HG03558 (cell line): ENCODE data around the gene CYRIA.
A peak's percentile ranks its signal among the peaks of the same experiment; 100 is the strongest.

Experiments used
- ATAC-seq: cut with Tn5 transposase; IDR thresholded peaks from one replicate; pipeline ENCODE4 v1.9.1; 2021; ENCODE audit warnings: moderate number of reproducible peaks; ENCODE audit not compliant: unreplicated experiment; ENCODE audit errors: extremely low read depth

The CYRIA gene

DNA sequence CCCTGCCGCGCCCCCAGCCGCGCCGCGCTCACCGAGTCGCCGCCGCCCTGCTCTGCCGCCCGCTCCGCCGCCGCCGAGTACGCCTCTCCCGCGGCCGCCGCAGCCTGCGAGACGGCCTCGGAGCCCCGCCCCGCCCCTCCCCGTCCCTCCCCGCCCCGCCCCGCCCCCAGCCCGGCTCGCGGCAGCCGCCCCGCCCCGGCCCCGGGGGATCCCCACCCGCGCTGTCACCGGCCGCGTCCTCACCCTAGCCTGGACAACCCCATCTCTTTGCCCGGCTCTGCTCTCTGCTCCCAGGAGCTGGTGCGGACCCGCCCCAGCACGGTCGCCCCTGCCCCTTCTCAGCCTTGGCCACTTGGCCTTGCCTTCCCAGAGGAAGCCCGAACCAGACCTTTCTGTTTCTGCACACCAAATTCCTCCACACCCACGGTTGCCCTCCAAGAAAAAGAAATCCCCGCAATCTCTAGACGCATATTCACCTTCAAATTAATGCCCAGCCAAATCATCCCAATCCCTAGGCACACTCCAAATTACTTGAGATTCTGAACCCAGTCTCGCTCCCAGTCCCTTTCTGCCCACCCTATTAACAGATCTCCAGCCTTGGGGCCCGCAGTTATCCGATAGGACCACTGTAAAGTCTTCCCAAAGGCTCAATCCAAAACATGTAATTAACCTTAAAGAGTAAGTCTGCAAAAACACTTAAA lies at the start of gene CYRIA:
Gene CYRIA, minus strand, starts transcription at position 87 of the 701 bp plus-strand sequence. CDS start 77,715 bp downstream, outside the sequence.
- ATAC-seq: peak; percentile 28

DNA sequence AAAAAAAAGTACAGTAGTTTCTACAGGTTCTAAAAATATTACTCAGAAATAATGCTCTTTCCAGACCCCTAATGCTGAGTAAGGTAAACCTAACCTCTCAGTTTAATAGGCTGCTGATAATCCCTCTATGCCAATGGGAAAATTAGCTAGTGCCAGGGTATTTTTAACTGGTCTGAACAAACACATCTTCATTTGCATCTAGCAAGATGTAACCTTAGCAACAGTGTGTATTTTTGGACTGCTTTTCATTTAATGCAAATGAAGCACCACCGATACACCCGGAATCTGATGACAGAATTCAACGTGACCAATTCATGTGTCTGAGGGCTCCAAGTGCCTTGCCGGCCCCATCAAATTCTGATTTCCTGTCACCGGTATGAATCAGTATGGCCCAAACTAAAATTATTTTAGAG lies 47.4 kb upstream of the CYRIA start:
- ATAC-seq: no peak

- no peak for ATAC-seq
Measured at GRCh38 chr2:16709769-16710168, 44.1 kb upstream of the CYRIA start.

GRCh38 chr2:16708173-16708572 lies 42.5 kb upstream of the CYRIA start:
- no peak for ATAC-seq

- no peak for ATAC-seq
Measured at GRCh38 chr2:16707014-16707623, 41.5 kb upstream of the CYRIA start.

DNA sequence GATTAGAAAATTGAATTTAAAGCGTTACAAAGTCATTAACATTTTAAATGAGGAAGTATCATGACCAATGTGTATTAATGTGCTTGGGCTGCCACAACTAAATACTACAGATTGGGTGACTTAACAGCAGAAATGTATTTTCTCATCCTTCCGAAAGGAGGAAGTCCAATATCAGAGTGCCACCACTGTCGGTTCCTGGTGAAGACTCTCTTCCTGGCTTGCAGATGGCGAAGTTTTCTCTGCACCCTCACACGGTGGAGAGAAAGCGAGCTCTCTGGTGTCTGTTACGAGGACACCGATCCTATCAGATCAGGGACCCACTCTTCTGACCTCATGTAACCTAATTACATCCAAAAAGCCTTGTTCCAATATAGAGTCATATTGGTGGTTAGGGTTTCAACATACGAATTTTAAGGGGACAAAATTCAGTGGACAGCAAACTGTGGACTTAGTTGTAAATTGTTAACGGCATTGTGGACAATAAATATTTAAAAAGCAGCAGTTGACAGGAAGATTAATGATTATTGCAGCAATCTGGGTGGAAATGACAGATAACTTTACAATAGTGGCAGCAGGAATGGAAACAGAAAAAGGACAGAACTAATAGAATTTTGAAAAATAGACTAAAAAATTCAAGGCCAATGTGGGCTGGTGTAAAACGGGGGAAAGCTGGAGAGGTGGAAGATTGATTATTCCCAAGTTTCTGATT lies 35.1 kb upstream of the CYRIA start:
- no peak for ATAC-seq

DNA sequence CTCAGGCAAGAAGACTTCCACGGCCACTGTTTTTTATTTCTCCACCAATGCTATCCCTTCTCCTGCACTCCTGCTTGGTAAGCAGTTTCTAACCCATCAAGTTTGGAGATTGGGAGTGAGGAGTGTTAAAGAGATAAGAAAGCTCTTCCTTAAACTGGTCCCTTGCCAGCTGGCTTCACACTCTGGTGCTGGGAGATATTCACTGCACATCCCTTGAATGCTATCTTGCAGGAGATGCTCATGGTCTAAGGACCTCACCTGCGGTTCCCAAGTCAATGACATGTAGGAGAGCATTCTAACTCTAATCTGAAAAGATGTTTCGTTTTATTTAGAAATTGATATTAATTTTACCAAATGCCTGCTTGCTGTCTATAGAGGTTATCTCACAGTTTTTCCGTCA lies 28.2 kb upstream of the CYRIA start:
- no peak for ATAC-seq

- no peak for ATAC-seq
Measured at GRCh38 chr2:16691261-16691660, 25.6 kb upstream of the CYRIA start.

DNA sequence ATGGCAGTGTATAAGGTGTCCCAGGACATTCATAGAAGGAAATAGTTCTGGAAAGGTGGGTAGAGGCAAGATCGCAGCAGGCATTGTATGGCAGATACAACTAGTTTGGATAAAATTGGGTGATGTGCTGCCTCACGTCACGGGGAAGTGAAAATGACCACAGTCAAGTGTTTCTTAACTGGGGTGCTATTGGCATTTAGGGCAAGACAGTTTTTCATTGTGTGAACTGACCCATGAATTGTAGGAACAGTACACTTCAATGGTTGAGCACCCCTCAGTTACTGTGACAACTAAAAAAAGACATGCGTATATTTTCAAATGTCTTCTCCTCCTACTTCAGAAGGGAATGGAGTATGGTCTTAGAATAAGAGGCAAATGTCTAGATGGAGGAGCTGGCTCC lies 22.3 kb upstream of the CYRIA start:
- ATAC-seq: no peak

GRCh38 chr2:16687222-16687621 lies 21.6 kb upstream of the CYRIA start:
- ATAC-seq: no peak

- no peak for ATAC-seq
Measured at GRCh38 chr2:16686641-16687040, 21.0 kb upstream of the CYRIA start.

- no peak for ATAC-seq
Measured at GRCh38 chr2:16685340-16685715, 19.7 kb upstream of the CYRIA start.

DNA sequence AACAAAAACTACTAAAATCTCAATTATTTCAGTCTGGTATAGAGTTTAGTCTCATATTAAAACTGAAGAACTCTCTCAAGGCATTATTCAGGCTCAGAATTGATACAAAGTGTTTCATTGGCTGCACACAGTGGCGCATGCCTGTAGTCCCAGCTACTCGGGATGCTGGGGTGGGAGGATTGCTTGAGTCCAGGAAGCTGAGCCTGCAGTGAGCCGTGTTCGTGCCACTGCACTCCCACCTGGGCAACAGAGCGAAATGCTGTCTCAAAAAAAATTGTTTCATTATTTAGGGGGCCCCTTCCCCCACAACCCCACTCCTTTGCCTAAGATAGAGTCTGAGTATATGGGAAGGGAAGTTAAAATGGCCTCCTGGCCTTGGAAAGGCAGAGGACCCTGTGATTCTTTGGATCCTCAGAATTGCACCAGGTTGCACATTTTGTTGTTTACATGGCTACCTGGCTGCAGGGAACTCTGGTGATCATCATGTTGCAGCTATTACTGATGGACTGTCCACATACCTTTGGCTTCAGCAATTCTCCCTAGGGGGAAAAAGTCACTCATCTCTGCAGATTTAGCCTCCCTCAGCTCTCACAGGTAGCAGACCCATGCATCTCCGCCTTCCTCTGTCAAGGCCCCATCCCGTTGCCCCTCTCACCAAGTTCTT lies 19.2 kb upstream of the CYRIA start:
- no peak for ATAC-seq

GRCh38 chr2:16683576-16683975 lies 17.9 kb upstream of the CYRIA start:
- no peak for ATAC-seq

DNA sequence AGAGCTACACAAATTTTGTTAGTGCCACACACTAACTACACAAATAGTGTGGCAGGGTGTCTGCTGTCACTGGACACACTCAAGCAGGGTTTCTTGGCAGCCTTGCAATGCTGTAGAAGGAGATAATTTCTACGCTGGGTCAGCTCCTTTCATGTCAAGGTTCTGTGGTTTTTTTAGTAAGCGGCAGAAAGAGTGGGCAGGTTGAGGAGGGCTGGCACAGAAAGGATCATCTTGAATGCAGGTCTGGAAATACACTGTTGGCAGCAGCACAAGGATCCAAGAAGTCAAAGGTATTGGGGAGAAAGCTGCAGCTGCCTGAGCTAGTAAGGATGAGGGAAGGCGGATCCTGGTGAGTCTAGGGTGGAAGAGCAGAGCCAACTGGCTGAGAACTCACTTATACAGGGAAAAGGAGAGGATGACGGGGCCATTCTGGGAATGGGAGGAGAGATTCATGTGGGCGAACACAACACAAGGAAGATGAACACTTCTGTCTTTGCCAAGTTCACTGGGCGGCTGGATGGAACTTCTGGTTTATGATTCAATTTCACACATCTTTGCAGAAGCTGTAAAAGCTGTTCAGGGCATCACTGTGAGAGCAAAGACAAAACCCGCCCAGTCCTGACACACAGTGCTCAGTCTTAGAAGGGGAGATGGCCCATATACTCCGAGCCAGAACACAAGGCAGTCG lies 16.9 kb upstream of the CYRIA start:
- no peak for ATAC-seq

DNA sequence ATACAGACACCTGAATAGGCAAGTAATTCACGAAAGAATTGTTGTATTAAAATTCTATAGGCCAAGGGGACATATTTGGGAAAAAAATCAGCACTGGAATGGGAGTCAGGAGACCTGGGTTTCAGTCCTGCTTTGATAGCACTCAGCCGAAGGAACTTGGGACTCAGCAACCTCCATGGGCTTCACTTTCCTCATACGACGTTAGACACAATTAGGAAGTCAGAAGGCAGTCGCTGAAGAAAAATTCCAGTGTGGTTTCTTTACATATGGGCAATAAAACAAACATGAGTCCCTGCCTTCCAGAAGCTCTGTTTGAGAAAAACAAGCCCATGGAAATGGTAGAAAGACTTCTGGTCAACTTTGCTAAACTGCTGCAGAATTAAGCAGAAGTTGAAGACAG lies 15.1 kb upstream of the CYRIA start:
- ATAC-seq: no peak

DNA sequence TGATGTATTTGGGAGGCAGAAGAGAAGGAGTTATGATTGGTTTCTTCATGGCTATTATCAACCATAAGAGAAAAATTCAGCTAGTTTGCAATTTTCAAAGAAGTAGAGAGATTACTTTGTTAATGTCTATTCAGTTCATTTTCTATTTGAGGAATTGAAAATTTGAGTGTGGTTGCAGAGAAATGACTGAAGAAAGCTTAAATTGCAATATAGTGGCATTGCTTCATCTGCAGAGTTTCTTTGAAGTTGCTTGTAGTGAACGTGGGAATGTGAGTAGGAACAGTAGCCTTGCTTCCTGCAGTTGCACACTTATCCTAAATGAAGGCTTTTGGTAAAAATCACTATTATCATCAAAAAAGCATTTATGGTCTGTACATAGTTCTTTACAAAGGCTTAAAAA lies 14.7 kb upstream of the CYRIA start:
- ATAC-seq: no peak

DNA sequence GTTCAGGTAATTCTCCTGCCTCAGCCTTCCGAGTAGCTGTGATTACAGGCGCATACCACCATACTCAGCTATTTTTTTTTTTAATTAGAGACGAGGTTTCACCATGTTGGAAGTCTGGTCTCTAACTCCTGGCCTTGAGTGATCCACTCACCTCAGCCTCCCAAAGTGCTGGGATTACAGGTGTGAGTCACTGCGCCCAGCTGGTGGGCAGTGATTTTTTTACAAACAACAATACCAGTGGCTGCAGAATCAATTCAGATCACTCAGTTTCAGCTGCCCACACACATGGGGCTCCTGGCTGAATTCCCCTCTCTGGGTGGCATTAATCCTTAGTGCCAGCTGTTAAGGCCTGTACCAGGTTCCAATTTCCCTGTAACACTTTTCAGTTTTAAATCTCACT lies 13.3 kb upstream of the CYRIA start:
- no peak for ATAC-seq

- ATAC-seq: no peak
Measured at GRCh38 chr2:16677875-16678274, 12.2 kb upstream of the CYRIA start.

DNA sequence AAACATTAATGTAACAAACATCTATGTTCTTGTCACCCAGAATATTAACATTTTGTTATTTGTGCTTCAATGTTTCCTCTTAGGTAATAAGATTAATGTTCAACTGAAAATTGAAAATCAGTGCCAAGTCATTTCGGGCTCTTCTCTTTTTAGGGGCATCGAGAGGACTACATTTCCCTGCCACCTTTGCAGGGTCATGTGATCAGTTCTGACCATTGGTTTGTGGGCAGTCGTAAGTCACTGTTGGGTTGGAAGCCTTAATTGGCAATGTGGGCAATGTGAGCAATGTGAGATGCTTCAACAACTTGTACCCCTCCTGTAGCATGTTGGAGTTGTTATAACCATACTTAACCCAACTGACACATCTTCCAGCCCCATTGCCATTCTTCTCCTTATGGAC lies 10.1 kb upstream of the CYRIA start:
- ATAC-seq: no peak

DNA sequence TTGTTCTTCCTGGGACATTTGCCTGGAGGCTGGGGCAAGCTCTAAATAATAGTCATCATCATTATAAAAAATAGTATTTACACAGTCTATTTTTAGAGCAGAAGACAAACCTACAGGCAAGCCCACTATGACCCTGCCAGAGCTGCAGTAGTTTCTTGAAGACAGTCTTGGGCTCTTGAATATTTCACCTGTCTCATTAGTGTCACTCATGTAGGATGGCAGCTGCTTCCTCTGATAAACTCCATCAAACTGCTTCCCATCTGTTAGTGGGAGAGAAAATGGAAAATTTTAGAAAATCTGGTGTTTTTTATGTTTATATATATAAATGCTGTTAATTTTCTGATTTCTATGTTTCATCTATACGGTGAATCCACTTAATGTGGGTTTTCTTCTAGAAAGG lies 8.5 kb upstream of the CYRIA start:
- ATAC-seq: no peak
